Measurements from ENCODE around the gene RNF2. TPM values are rescaled to one million over a fixed set of nuclear protein-coding genes. Genes with fewer than 3 reads are reported as not detected.

Gene RNF2
- total and polyA plus RNA-seq, 4 donors: 2.9 to 17.3 (median 4.9) TPM

GRCh38 chr1:185104083-185104482 lies 58.7 kb downstream of the RNF2 start:
- Histone ChIP-seq H3K27me3 (ENCODE audit: control insufficient read depth in 4 of 4, insufficient read depth in 4 of 4, low read length in 3 of 4) (no peaks in the 10 kb centered on the region), H3K4me3 (ENCODE audit: low read depth in 1 of 3, low read length in 3 of 3) (no peak overlapping the region), H3K9me3 (ENCODE audit: control insufficient read depth in 4 of 4, low read length in 3 of 4) (peaks cover 3 to 9% (median 5%) of the 10 kb centered on the region in 4 donors), H3K36me3 (ENCODE audit: control insufficient read depth in 4 of 4, insufficient read depth in 3 of 4, low read depth in 1 of 4, low read length in 3 of 4) (peaks cover 0 to 4% (median 1%) of the 10 kb centered on the region in 4 donors), H3K4me1 (ENCODE audit: control insufficient read depth in 4 of 4, insufficient read depth in 4 of 4, low read length in 3 of 4) (no peaks in the 10 kb centered on the region), H3K9ac (ENCODE audit: low read depth in 1 of 2, low read length in 2 of 2) (no peak overlapping the region), H3K27ac (ENCODE audit: low read depth in 1 of 2, low read length in 2 of 2) (no peak overlapping the region)
- TF ChIP-seq FOXA2 (IDR thresholded peaks at IDR 0.05) (no peak), SP1 (IDR thresholded peaks at IDR 0.05) (no peak), CTCF (IDR thresholded peaks at IDR 0.05; ENCODE audit: low read depth, low read length, missing input control) (no peak)
- 90% methylated on average over 3 of the region's 3 CpGs for WGBS
- DNase-seq (ENCODE audit: low spot score): no peak

- Histone ChIP-seq H3K9me3 (ENCODE audit: control insufficient read depth in 4 of 4, low read length in 3 of 4) (peaks cover 3 to 14% (median 5%) of the 10 kb centered on the region in 4 donors), H3K4me3 (ENCODE audit: low read depth in 1 of 3, low read length in 3 of 3) (no peak overlapping the region), H3K27me3 (ENCODE audit: control insufficient read depth in 4 of 4, insufficient read depth in 4 of 4, low read length in 3 of 4) (no peaks in the 10 kb centered on the region), H3K4me1 (ENCODE audit: control insufficient read depth in 4 of 4, insufficient read depth in 4 of 4, low read length in 3 of 4) (no peaks in the 10 kb centered on the region), H3K27ac (ENCODE audit: low read depth in 1 of 2, low read length in 2 of 2) (no peak overlapping the region), H3K36me3 (ENCODE audit: control insufficient read depth in 4 of 4, insufficient read depth in 3 of 4, low read depth in 1 of 4, low read length in 3 of 4) (peaks cover 0 to 1% (median 0%) of the 10 kb centered on the region in 4 donors), H3K9ac (ENCODE audit: low read depth in 1 of 2, low read length in 2 of 2) (no peak overlapping the region)
- WGBS: 98% methylated on average over 3 of the region's 3 CpGs
- no peak for DNase-seq (ENCODE audit: low spot score)
- no peak for TF ChIP-seq REST (IDR thresholded peaks at IDR 0.05)
- TF ChIP-seq ZBTB33 (IDR thresholded peaks at IDR 0.05): no peak
- TF ChIP-seq SP1 (IDR thresholded peaks at IDR 0.05): no peak
- TF ChIP-seq GABPA (IDR thresholded peaks at IDR 0.05 in 1 of 2, conservative IDR thresholded peaks at IDR 0.05 in 1 of 2): no peak
- TF ChIP-seq MAX (IDR thresholded peaks at IDR 0.05): no peak
- TF ChIP-seq RXRA (IDR thresholded peaks at IDR 0.05): no peak
- TF ChIP-seq EGR1 (IDR thresholded peaks at IDR 0.05; ENCODE audit: low read depth in 2 of 2): no peak
- TF ChIP-seq TAF1 (conservative IDR thresholded peaks at IDR 0.05): no peak
- no peak for TF ChIP-seq HNF4A (conservative IDR thresholded peaks at IDR 0.05)
- no peak for TF ChIP-seq NR2F2 (IDR thresholded peaks at IDR 0.05)
- no peak for TF ChIP-seq FOXA1 (IDR thresholded peaks at IDR 0.05)
- TF ChIP-seq HNF4G (IDR thresholded peaks at IDR 0.05): no peak
Observed at GRCh38 chr1:185105121-185105520, 59.8 kb downstream of the RNF2 start.

Data from liver (tissue), 9 donors.